GM19023 (cell line): ENCODE measurements around the gene INSL3.
"Not testable (repeated sequence)": the region's sequence is repeated elsewhere in the genome, so short reads cannot be mapped to it uniquely, and the experiment has no call there.

Source experiments
- ATAC-seq: cut with Tn5 transposase; IDR thresholded peaks from one replicate; pipeline ENCODE4 v1.9.1; 2021; ENCODE audit warnings: mild to moderate bottlenecking, moderate library complexity; ENCODE audit not compliant: unreplicated experiment

INSL3 gene

DNA sequence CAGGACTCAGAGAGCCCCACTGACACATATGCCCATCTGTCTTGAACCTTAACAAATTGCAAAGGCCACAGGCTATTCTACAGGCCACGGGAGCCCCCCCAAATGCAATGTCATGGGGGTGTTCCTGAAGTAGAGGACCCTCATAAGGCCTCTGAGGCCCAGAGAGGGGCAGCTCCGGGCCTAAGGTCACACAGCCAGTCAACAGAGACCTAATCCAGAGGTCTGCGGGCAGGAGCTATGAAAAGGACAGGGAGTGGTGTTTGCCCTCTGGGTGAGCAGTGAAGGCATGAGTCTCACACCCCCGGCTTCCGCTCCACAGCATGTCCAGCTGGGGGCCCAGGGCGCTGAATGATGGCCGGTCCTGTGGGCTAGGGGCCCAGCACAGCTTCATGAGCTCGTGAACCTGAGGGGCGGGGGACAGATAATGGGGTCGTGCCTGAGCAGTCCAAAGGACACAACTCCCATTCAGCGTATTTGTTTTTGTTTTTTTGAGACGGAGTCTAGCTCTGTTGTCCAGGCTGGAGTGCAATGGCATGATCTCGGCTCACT is 5.3 kb upstream of the INSL3 start:
- no peak for ATAC-seq

DNA sequence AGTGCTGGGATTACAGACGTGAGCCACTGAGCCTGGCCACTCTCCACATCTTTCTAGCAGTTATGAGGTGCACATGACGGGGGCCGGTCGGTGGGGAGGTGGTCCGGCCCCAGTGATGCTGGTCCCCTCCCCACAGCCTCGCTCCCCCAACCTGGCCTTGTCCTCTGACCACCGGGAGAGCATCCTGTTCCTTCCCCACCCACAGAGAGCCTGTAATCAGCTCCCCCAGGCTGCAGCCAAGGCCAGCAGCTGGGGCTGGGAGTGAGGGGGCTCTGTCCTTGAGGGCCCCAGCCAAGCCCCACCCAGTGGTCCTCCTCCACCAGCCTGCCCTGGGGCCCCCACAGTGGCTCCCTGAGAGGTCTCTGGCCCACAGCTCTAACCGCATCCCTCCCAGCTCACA is 3.0 kb upstream of the INSL3 start:
- no peak for ATAC-seq

DNA sequence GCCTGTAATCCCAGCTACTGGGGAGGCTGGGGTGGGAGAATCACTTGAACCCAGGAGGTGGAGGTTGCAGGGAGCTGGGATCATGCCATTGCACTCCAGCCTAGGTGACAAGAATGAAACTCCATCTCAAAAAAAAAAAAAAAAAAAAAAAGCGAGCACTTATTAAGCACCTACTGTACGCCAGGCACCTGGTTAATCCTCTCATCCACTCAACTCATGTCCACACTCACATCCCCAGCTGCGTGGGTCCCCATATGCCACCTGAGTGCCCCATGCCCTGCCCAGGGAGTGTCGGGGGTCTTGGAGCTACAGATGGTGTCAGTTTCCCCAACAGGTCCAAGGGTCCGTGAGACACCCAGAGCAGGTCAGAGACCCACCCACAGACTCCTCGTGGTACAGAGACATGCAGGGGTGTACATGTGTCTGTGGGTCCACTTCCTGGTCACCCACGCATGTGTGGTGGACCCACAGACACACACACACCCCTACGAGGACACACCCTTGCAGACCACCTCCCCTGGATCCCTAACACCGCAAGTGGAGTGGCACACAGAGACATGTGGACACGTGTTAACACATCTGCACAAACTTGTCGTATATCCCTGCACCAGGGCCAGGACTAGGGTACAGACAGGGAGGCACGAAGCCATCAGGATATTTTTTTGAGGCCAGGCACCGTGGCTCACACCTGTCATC is 3.5 kb downstream of the INSL3 start:
- no peak for ATAC-seq

DNA sequence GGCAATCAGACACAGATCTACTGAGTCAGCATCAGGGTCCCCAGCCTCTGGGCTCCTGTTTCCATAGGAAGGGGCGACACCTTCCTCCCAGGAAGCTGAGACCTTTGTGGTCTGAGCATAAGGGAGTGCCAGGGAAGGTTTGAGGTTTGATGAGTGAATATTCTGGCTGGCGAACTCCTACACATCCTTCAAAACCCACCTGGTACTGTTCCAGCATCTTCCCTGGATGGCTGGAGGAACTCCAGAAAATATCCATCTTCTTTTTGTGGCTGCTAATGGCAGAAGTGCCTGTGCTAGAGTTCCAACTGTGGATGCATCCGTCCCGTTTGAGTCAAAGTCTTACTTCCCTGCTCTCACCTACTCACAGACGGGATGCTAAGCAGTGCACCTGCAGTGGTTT is 9.2 kb downstream of the INSL3 start:
- ATAC-seq, result no peak

DNA sequence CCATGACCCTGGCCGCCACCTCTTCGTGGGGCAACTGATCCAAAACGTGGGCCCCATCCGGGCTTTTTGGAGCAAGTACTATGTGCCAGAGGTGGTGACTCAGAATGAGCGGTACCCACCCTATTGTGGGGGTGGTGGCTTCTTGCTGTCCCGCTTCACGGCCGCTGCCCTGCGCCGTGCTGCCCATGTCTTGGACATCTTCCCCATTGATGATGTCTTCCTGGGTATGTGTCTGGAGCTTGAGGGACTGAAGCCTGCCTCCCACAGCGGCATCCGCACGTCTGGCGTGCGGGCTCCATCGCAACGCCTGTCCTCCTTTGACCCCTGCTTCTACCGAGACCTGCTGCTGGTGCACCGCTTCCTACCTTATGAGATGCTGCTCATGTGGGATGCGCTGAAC is 9.6 kb downstream of the INSL3 start:
- no peak for ATAC-seq

DNA sequence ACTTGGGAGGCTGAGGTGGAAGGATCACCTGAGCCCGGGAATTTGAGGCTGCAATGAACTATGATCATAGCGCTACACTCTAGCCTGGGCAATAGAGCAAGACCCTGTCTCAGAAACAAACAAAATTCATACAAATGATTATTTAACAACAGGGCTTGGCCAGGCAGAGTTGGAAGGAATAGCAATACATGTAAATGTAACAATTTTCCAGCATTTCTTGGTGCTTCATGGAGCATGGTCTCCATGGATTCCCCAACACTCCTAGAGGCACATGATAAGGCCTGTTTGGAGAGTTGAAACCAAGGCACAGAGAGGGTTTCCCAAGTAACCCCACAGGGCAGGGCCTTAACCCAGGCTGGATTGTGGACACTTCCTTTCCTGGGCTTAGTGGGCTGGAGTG is 10.2 kb downstream of the INSL3 start:
- no peak for ATAC-seq

DNA sequence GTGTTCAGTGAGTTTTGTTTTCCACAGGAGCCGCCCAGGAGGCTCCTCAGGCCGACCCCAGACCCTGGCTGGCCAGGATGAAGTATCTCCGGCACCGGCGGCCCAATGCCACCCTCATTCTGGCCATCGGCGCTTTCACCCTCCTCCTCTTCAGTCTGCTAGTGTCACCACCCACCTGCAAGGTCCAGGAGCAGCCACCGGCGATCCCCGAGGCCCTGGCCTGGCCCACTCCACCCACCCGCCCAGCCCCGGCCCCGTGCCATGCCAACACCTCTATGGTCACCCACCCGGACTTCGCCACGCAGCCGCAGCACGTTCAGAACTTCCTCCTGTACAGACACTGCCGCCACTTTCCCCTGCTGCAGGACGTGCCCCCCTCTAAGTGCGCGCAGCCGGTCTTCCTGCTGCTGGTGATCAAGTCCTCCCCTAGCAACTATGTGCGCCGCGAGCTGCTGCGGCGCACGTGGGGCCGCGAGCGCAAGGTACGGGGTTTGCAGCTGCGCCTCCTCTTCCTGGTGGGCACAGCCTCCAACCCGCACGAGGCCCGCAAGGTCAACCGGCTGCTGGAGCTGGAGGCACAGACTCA is 13.5 kb downstream of the INSL3 start:
- ATAC-seq, result no peak

DNA sequence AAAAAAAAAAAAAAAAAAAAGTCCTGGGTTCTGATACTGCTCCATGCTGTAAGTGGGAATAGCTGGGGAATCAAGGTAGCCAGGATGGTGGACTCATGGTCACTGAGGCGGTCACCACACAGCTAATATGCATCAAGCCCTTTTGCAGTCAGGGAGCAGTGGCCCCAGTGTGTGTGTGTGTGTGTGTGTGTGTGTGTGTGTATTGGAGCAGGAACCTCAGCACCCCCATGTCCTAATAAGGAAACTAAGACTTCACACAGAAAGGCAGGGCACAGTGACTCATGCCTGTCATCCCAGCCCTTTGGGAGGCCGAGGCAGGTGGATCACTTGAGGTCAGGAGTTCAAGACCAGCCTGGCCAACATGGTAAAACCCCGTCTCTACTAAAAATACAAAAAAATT is 14.4 kb downstream of the INSL3 start:
- no peak for ATAC-seq

DNA sequence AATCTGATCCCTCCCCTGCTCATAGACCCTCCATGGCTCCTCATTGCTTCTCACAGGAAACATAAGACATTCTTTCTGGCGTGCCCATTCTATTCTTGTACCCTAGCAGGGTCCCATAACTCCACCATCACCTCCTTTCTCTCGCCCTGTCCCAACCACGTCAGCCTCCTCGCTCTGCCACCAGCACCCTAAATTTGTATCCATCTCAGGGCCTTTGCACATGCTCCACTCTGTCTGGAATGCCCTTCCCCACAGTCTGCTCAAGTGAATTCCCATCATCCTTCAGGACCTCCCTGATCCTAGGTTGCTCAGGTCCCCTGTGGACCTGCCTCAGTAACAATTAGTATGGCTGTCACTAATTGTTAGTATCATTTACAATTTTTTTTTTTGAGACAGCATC is 15.9 kb downstream of the INSL3 start:
- ATAC-seq, result no peak

DNA sequence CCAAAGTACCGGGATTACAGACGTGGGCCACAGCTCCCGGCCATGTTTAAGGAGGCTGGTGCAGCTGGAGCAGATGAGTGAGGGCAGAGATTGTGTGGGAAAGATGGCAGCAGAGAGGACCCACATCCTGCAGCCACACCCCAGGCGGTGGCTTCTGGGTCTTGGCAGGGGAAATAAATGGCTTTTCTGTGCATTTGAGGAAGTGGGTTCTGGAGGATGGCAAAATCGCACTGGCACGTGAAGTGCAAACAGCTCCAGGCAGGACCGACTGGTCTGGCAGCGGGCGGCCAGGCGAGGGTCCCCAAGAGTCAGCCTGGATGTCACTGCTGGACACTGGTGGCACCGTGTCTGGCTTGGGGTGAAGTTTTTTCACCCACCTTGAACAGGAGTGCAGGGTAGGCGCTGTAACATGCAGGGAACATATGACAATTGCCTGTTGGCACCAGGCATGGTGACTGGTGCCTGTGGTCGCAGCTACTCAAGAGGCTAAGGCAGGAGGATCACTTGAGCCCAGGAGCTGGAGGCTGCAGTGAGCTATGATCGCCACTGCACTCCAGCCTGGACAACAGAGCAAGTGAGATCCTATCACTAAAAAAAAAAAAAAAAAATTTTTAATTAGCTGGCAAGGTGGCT is 17.9 kb downstream of the INSL3 start:
- ATAC-seq, result no peak

DNA sequence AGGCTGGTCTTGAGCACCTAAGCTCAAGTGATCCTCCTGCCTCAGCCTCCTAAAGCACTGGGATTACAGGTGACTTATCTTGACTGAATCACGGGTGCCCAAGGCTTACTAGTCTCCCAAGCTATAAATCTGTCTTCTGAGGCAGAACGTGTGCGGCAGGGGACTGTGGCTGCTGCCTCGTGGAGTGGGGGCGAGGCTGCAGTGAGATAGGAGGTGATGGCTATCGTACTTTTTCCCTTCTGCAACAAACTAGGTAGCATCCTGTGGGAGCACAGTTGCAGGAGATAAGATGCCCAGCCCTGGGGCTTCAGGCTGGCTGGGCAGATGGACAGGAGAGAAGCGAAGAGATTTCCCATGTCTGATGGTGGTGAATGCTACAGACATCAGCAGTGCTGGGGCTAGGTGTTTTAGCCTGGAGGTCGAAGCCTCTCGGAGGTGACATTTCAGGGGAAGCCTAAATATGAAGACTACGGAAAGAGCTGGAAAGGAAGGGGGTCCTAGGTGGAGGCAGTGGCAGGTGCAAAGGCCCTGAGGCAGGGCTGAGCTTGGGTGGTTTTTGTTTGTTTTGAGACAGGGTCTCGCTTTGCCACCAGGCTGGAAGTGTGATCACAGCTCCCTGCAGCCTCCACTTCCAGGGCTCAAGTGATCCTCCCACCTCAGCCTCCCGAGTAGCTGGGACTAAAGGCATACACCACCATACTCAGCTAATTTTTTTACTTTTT is 19.0 kb downstream of the INSL3 start:
- no peak for ATAC-seq

DNA sequence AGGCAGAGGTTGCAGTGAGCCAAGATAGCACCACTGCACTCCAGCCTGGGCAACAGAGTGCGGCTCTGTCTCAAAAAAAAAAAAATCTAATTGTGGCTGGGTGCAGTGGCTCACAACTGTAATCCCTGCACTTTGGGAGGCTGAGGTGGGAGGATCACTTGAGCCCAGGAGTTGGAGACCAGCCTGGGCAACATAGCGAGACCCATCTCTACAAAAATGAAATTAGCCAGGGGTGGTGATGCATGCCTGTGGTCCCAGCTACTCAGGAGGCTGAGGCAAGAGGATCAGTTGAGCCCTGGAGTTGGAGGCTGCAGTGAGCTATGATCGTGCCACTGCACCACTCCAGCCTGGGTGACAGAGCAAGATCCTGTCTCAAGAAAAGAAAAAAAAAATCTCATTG is 22.7 kb downstream of the INSL3 start:
- ATAC-seq, result not testable (repeated sequence)

DNA sequence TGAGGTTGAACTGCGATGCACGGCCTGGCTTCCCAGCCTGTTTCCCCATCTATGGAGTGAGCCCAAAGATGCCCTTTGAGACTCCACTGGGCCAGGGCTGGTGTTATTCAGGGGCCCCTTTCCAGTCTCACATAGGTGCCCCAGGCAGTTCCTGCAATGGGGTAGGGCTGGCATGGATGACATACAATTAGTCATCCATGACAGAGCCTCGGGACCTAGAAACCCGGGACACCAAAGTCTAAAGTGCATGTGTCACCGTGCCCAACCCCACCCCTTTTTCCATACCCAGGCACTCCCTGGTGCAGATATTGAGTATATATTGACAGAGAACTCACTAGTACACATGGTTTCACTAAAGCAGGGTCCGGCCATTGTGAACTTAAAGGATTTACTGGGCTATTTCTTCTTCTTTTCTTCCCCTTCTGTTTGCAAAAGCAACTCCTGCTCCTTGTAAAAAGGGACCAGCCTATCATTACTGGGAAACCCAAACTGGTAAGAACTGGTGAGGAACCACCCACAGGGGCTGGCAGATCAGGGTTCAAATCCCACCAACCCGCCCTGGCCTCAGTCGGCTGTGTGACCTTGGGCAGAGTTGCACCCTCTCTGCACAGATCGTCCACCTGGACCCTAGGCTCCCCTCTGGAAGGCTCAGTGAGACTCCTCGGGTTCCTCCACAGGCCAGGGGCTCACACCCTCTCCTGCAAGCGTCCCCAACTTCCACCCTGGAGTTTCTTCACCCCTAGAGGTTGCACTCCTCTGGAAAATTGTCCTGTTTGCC is 23.7 kb downstream of the INSL3 start:
- no peak for ATAC-seq

DNA sequence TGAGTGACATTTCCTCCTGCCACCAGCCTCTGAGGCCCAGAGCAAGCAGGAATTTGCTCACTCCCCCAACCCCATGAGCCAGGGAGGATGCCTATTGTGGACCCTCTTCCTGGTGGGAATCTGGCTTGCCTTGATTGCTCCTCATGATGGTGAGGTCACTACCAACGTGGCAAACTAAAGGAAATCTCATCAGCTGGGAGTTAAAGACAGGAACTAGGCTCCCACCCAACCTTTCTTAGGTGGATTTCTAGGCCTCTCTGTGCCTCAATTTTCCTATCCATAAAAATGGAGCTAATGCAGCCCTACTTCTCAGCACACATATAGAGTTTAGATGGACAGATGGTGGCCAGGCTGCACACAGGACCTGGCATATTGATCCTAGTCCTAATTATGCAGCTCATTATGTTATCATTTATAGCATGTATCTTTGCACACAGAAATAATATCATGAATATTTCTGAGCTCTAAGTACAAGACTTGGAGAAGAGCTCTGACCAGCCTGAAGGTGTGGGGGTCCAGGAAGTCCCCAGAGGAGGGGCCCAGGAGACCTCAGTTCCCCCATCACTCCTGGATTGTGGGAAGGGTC is 24.4 kb downstream of the INSL3 start:
- no peak for ATAC-seq

DNA sequence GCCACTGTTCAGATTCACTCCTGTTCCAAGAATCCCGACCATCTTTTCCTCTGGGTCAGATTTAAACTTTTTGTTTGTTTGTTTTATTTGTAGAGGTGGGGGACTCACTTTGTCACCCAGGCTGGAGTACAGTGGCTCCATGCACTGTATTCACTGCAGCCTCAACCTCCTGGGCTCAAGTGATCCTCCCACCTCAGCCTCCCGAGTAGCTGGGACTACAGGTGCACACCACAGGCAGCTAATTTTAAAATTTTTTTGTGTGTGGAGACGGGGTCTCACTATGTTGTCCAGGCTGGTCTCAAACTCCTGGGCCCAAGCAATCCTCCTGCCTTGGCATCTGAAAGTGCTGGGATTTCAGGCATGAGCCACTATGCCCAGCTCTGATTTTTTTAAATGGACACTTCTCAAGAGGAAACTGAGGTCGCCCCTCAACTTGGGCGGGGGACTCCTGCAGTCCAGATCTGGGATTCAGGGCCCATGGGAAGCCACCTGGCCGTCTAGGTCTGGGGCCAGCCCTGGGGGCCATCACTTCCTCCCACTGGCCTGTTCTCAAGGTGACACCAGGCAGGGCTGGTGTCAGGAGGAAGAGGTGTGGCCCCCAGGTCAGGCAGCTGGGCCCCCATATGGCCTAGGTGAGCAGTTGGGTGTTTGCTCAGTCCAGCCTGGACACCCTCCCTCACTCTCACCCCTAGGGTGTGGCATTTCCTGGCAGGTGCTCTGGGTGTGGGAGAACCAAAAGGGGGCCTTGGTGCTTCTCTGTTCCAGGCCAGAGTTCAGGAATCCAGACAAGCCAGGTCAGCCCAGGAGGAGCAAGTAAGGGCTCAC is 25.1 kb downstream of the INSL3 start:
- ATAC-seq, result no peak

DNA sequence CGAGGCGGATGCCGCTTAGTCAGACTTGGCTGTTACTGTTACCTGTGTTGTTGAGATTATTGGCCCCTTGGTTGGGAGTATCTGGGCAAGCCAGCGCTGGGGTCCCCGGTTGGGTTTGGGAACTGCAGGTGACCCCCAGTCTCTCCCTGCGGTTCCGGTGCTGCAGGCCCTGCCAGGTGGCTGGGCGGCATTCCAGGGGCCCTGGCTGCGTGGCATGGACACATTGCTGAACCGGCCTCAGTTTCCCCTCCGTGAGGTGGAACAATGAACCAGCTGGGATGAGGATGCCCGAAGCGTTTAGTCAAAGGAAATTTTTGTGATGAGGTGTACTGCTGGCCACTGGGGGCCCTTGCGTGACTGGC is 25.8 kb downstream of the INSL3 start:
- ATAC-seq, result no peak

DNA sequence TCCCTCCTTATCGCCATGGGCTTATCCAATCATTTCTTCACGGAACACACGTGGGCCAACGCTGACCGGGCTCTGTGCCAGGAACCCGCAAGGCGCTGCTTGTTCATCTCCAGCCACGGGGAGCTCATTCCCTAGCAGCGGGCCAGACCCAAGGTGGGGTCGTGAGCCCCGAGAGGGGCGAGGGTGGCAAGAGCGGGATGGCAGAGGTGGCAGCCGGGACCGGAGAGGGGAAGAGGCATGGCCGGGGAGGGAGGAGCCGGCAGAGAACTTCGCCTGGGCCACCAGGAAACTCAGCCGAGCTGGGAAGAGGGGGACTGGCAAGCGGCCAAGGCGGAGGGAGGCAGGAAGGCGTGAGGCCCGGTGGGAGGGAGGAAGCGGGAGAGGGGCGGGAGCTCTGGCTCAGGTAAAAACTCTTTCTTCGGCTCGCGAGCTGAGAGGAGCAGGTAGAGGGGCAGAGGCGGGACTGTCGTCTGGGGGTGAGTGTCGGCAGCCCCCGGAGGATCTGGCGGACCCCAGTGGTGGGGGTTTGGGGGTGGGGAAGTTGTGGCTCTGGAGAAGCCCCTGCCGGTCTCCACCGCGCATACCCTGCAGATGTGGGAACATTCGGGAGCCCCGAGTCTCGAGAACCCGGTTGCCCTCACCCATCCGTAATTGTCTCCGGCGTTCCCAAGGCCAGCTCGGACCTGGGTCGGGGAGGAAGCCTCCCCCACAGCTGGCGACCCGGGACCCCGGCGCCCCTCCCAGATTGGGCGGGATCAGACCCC is 26.4 kb downstream of the INSL3 start, which contains the start of gene B3GNT3:
TSS of gene B3GNT3 (plus strand) at position 408 of the 764 bp plus-strand sequence. CDS start 12,670 bp downstream, outside the sequence.
- no peak for ATAC-seq

DNA sequence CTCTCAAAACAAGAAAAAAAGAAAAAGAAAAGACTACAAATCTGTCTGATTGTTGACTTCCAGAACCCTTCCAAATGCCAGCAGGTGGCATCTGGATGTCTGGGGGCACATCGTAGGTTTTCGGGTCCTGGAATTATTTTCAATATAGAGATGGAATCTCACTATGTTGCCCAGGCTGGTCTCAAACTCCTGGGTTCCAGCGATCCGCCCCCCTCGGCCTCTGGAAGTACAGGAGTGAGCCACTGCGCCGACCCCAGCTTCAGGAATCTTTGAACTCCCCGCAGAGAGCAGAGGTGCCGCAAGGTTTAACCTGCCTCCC is 26.9 kb downstream of the INSL3 start:
- no peak for ATAC-seq
